GM12891 (cell line): ENCODE results near the gene GLYR1.

Experiments
- PAX5 ChIP-seq: IDR thresholded peaks from 2 replicates; pipeline ENCODE4 v1.6.1; 2011; ENCODE audit warnings: low read length, moderate library complexity, mild to moderate bottlenecking; ENCODE audit not compliant: insufficient read depth, severe bottlenecking
- POLR2A ChIP-seq: IDR thresholded peaks from 2 replicates; pipeline ENCODE4 v1.6.1; 2011; ENCODE audit warnings: low read depth, low read length, control low read depth
- POLR2AphosphoS5 ChIP-seq: IDR thresholded peaks from 2 replicates; pipeline ENCODE4 v1.6.1; 2011; ENCODE audit warnings: low read depth, low read length, control low read depth
- POU2F2 ChIP-seq: IDR thresholded peaks from 2 replicates; pipeline ENCODE4 v1.6.1; 2011; ENCODE audit warnings: low read depth, mild to moderate bottlenecking, control low read depth, low read length, moderate library complexity
- SPI1 ChIP-seq: IDR thresholded peaks from 2 replicates; pipeline ENCODE4 v1.6.1; 2011; ENCODE audit warnings: low read depth, low read length, control low read depth
- TAF1 ChIP-seq: IDR thresholded peaks from 2 replicates; pipeline ENCODE4 v1.6.1; 2011; ENCODE audit warnings: low read depth, low read length, control low read depth

- TF ChIP-seq POLR2AphosphoS5 (no peak), POLR2A (no peak), TAF1 (no peak), PAX5 (no peak), POU2F2 (no peak), SPI1 (no peak)
These were observed 13.5 kb downstream of the GLYR1 start for GRCh38 chr16:4833584-4833983.
